GM13977 (cell line): Measurements from ENCODE around the gene NAPA.

Experiments used
- DNase-seq: peaks from one replicate; pipeline ENCODE4 v3.0.0; 2012; ENCODE audit warnings: low spot score
- CTCF ChIP-seq: IDR thresholded peaks from 2 replicates; pipeline ENCODE4 v1.5.1; 2012; ENCODE audit warnings: mild to moderate bottlenecking, control low read depth; ENCODE audit not compliant: insufficient read depth; ENCODE audit errors: extremely low read depth, missing control alignments
- in situ Hi-C: fragments of 300-500 bp; cut with MboI; formaldehyde crosslinking; loops from one replicate; pipeline ENCODE4 v1.12.0; 2022; ENCODE audit warnings: low sequenced_read_pairs, low pct_unique_long_range_greater_than_20kb, mixed read lengths, inconsistent platforms; ENCODE audit not compliant: unreplicated experiment

NAPA gene

DNA sequence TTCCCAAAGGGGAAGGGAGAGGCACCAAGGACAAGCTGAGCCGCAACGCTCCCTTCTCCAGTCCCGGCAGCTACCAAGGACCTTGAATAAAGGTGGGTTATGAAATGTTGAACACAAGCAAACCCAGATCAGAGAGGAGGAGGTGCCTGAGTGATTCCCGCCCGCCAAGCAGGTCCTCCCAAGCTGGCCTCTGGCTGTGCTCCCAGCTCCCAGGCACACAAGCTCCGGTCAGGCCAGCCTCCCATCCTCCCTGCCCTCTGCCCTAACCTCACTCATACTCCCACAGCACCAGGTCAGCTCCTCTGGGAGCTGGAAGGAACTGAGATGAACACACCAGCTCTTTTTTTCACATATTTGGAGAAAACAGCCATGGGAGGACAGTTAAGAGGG is 3.7 kb downstream of the NAPA start:
- TF ChIP-seq CTCF: no peak
- no peak for DNase-seq
- in situ Hi-C loops: no loop called here

- no peak for TF ChIP-seq CTCF
- no peak for DNase-seq
- in situ Hi-C loops: no loop called here
These were observed 4.2 kb downstream of the NAPA start for GRCh38 chr19:47510516-47511127.

- in situ Hi-C loops: no loop called here
- no peak for DNase-seq
- TF ChIP-seq CTCF: no peak
These were observed 4.9 kb downstream of the NAPA start for GRCh38 chr19:47509973-47510372.

DNA sequence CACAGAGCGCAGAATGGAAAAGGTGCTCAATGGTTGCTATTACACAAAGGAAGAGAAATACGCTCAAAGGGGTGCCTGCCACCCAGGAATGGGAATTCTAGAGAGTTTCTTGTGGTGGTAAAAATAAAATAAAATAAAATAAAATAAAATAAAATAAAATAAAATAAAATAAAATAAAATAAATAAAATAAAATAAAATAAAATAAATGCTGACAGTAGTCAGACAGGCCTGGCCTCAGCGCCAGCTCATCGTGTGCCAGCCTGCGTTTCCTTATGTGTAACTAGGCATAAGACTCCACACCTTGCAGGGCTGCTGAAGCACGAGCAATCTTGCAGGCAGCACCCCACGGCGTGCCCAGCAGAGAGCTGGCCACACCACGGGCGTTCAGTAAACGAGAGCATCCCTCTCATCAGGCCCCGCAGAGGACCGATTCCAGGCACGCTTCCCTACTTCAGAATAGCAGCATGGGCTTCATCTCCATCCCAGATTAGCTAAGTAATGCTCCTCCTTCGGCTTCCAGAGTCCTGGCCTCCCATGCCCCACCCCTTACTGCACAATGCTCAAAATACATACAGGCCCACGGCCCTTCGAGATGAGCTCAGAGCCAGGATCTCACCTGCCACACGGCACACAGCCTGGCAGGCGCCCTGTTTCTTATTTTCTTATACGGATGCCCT is 5.6 kb downstream of the NAPA start:
- TF ChIP-seq CTCF: no peak
- no peak for DNase-seq
- in situ Hi-C loops: no loop called here

- TF ChIP-seq CTCF: no peak
These were observed 6.1 kb downstream of the NAPA start for GRCh38 chr19:47508721-47509120.

DNA sequence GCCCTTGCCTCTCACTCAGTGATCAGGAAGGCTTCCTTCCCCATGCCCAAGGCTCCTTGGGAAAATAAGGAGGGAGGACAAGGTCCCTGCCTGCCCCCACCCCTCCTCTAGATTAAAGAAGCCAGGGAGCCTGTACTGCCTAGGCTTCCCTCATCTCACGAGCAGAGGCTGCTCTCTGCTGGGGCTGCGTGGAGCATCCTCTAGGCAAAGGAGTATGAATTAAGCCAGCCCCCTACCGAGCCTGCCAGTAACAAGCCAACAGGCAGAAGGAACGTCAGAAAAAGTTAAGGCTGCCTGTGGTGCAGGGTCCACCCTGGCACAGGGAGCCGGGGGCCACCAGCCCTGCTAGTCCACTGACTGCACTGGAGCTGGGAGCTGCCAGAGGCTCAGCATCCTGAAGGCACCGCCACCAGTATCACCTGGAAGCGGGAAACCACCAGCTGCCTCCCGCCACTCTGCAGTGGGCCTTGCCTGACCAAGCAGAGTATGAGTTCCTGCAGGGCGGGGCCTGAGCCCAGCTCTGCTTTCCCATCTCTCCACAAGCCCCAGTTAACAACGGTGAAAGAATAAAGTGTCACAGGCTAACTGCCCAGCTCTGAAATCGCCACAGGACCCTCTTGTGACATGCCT is 6.8 kb downstream of the NAPA start:
- no peak for DNase-seq
- in situ Hi-C loops: no loop called here
- no peak for TF ChIP-seq CTCF

More at GRCh38 chr19:47508721-47509120, 6.1 kb downstream of the NAPA start:
- in situ Hi-C loops: no loop called here
- DNase-seq: no peak
